ENCODE results near the gene TMPRSS3.

The TMPRSS3 gene

DNA sequence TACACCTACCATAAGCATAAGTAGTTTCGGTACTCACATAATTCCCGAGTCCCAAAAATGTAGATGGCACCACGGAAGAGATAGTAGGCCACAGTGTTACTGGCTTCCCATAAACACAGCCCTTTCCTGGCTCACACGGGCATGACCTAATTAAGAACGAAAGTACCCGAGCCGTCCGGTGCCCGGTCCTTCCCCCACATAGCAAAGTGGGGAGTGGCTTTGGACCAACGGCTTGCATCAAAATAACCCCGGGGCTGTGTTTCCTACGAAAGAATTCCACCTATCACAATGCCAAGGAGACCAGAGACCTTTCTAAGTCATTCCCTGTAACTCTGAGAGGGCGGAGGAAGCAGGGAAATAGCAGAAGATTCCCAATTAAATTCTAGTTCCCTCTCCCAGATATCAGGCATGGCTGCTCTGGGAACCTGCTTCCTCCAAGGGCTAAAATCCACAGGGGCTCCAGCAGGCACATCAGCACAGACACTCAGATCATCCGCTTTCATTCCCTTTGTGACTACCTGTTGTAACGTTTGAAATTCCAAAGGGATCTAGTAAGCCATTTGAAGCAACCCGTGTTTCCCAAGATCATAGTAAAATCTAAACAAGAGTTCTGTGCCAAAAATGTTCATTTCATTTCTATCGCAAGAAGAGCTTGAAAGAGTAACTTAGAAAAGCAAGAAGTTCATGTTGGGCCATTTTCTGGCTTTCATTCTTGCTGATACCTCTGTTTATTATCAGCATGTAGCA lies at the start of gene TMPRSS3:
TSS of gene TMPRSS3 (minus strand) at position 148 of the 747 bp plus-strand sequence. CDS start 635 bp downstream, outside the sequence.
- no peak for DNase-seq

DNA sequence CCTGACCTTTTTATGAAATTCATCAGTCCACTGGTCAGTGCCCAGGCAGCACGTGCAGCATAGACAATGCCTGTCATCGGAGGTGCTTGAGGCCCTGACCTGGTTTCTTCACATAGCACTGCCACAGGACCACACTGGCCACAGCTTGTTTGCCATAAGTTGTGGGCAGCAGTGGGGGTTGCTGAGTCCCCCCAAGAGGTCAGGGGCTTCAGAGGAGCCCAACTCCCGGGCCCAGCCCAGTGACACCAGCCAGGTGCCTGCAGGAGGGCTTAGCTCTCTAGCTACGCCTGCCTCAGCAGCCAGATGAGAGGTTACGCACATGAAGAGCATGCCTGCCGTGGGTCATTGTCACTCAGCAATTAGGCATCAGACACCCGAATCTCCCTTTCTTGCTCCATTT lies 49.5 kb upstream of the TMPRSS3 start:
- DNase-seq = no peak

DNA sequence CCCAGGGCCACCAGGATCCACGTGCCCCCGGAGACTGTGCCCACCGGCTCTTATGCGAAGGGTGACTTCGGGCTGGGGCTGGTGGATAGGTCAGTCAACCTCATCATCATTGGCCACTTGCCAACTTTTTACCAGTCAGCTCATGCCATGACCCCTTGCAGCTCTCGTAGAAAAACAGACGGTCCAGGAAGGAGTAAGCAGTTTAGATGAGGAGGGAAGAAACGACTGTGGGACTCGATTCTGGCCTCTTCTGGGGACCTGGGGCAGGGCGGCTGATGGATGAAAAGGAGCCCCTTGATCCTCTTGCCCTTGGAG lies 48.9 kb upstream of the TMPRSS3 start:
- DNase-seq = no peak

DNA sequence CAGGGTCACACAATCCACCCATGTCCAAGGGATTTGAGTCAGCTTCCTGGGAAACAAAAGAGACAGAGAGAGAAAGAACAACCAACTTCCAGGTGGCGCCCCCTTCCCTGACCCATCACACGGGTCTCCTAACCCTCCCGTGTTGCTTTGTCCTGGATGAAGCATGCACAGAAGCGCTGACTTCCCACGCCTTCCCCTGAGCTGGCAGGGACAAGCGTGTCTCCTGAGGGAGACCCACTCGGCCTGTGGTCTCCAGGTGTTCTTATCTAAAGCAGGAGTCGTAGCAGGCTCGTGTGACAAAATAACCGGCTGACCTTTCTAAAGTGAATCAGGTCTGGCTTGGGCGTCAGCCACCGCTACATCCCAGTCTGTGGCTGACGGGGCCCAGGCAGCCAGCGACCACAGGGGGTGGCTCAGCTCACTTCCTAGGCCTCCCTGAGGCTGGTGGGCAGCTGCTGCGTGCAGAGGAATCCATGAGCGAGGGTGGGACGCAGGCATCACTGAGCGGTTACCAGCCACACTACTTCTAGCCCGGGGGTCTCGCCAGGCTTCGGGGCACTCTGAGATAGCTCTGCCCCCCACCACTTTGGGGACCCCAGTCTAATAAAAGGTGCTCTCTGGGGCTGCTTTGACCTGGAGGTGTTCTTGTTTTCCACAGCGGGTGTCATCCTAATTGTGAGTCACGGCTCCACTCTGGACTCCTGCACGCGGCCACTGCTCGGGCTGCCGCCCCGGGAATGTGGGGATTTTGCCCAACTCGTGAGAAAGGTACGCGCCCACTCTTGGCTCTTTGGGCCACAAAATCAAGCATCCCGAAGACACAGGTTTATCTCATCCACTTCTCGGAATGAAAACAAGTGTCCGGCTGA lies 48.3 kb upstream of the TMPRSS3 start:
- no peak for DNase-seq

DNA sequence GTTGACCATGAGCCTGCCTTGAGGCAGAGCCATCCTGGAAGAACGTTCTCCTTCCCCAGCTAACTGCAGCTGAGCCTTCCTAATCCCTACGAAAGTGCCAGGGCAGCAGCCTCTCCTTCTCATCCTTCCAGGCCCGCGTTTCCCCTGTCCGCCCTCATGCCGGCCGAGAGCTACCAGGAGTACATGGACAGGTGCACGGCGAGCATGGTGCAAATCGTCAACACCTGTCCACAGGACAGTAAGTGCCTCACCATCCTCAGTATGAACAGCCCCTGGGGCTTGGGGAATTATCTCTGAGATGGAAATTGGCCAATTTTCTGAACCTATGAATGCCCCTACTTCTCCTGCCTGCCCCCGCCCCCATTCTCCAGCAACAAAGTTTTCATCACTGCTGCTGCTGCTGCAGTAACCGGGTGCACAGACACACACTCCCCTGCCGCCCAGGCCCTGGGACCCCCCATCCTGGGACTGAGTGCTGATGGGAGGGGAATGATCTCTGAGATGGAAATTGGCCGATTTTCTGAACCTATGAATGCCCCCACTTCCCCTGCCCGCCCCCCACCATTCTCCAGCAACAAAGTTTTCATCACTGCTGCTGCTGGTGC lies 47.4 kb upstream of the TMPRSS3 start:
- no peak for DNase-seq

DNA sequence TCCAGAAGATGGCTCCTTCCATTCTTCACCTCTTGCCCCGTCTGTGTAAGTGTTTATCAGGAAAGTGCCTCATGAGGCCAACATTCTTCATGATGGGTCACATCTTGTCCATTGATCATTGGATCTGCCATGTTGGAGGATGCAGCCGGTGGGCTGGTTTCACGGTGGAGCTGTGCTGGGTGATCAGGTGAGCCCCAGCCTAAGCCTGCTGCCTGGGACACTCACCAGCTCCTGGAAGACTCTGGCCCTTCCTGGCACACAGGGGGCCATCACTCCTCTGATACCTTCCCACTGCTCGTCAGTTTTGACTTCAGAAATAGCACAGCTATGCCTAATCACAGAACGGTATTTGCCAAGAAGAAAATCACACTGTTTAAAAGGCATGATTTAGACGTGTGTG lies 46.1 kb upstream of the TMPRSS3 start:
- no peak for DNase-seq

DNA sequence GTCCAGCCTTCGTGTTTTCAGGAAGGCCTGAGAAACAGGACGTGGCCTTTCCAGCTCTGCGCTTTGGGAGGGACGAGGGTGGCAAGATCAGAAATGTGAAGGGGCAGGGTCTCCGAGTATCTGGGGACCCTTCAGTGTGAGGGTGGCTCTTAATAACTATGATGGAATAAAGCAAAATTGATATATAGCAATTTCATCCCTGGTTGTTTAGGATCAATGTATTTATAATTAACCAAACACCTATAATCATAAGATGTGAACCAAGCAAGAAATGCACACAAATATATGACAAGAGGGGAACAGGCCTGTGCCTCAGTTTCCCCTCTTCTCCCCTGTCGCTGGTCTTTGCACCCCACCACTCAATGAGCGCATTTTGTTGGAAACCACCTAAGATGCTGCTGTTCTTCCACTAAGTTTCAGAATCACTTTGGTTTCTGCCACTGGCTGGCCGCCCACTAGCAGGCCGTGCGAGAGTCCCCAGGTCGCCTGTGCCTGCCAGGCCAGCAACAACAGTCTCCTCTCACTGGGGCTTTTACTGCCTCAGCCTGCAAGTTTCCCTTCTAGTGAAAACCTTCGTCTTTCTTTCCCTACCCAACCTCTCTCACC lies 44.4 kb upstream of the TMPRSS3 start:
- no peak for DNase-seq

DNA sequence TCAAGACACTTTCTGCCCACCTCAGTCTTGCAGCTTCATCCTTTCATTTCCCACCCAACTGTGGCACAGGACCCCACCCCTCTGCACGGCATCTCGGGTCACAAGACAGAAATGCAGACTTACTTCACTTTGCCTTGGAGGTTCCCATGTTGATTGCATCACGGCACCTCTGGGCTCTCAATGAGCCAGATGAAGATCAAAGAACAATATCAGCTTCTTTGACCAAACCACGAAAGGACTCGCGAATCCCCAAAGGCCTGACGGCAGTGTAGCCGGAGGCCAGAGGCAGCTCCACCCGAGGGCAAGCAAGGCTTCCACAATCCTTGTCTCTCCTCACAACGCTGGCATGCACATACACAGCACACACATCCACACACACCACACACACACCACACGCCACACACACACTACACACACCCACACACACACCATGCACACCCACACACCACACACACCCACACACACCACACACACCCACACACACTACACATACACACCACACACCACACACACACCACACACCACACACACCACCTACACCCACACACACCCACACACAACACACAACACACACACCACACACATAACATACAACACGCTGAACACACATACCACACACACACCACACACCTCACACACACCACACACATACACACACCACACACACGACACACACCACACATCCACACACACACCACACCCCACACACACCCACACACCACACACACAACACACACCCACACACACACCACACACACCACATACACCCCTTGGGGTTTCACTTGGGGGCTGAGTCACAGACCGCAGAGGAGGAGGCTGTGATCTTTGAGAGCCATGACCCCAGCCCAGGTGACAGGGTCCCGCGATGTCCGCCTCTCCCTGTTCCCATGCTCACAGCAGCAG lies 43.7 kb upstream of the TMPRSS3 start:
- no peak for DNase-seq

DNA sequence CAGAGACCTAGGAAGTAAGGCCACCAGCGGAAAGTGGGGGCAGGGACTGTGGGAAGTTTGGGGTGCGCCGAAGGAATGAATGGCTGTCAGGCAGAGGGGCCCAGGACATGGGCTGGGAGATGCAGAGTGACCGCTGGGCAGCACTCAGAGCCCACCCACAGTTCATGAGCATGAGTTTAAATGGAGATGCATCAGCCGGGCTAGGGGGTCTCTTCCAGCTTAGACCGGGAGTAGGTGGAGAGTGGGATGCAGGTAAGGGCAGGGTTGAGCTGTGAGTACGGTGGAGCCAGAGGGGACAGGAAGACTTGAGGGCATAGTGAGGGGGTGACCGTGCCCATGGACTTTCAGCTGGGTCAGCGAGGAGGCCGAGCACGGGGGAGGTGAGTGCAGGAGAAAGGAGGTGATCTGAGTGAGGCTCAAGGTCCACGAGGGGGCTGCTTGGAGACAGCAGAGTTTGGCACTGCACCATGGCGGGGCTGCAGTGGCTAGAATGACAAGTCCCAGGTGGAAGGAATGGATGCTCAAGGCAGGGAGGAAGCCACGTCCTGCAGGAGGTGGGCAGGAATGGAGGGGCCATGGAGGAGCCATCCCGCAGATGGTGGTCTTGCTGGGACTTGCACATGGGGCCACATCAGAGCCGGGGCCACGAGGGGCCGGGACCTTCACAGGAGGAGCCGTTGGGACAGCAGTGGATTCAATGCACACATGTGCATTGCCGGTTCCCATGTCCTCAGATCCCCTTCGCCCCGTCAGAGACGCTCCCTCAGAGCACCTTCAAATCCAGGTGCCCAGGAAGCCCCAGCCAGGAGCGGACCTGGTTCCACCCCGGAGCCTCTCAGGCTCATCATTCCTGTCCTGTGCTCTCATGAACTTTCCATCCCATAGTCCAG lies 42.7 kb upstream of the TMPRSS3 start:
- DNase-seq = no peak

DNA sequence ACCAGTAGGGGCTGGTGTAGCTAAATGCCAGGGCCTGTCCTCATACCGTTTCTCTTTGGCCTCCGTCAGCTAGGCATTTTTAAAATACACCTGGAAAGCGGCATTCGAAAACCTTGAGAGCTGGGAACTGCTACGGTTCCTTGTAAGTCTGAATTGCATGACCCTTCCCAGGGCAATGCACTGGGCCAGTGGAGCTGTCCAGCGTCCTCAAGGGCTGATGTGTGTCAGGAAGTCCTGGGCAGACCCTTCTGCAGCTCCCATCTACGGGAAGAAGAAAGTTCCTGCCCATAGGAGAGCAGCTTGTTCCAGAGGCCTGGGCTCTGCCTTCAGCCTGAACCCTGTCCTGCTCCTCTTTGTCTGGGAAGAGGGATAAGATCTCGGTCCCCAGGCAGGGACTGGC lies 41.9 kb upstream of the TMPRSS3 start:
- DNase-seq = no peak

DNA sequence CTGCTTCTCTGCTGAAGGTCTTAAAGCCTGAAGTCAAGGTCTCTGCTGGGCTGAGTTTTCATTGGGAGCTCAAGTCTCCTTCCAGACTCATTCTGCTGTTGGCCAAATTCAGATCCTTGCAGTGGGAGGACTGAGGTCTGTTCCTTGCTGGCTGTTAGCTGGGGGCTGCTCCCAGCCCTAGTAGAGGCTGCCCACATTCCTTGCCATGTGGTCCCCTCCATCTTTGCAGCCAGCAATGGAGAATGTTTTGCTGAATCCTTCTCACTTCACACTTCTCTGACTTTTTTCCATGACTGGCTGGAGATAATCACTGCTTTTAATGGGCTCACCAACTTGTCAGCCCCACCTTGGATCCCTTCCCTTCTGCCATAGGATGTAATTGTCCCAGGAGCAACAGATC lies 41.1 kb upstream of the TMPRSS3 start:
- DNase-seq = no peak

DNA sequence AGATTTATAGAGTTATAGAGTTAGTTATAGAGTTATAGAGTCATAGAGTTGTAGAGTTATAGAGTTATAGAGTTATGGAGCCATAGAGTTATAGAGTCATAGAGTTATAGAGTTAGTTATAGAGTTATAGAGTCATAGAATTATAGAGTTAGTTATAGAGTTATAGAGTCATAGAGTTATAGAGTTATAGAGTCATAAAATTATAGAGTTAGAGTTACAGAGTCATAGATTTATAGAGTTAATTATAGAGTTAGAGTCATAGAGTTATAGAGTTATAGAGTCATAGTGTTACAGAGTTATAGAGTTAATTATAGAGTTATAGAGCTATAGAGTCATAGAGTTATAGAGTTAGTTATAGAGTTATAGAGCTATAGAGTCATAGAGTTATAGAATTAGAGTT lies 40.0 kb upstream of the TMPRSS3 start:
- no peak for DNase-seq

DNA sequence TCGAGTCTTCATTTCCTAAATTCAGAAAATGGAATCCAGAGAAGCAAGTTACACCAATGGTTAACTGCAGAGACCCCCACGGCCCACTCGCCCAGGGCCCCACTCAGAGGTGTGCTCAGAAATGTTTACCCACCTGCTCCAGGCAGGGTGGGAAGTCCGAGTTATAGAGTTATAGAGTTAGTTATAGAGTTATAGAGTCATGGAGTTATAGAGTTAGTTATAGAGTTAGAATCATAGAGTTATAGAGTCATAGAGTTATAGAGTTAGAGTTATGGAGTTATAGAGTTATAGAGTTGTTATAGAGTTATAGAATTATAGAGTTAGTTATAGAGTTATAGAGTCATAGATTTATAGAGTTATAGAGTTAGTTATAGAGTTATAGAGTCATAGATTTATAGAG lies 39.5 kb upstream of the TMPRSS3 start:
- no peak for DNase-seq

DNA sequence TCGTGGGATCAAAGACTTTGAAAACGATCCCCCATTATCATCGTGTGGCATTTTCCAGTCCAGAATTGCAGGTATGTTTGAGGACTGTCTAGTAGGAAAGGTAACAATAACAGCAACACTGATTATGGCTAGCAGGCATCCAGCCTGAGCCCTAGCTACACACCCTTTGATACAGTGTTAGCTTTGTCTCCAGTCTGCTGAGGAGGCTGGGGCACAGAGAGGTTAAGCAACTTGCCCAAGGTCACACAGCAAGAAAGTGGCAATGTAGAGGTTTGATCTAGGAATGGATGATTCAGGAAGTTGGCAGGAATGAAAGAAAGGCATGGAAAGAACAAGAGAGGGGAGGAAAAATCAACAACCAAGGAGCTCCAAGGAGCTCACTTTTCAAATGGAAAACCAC lies 39.0 kb upstream of the TMPRSS3 start:
- no peak for DNase-seq

DNA sequence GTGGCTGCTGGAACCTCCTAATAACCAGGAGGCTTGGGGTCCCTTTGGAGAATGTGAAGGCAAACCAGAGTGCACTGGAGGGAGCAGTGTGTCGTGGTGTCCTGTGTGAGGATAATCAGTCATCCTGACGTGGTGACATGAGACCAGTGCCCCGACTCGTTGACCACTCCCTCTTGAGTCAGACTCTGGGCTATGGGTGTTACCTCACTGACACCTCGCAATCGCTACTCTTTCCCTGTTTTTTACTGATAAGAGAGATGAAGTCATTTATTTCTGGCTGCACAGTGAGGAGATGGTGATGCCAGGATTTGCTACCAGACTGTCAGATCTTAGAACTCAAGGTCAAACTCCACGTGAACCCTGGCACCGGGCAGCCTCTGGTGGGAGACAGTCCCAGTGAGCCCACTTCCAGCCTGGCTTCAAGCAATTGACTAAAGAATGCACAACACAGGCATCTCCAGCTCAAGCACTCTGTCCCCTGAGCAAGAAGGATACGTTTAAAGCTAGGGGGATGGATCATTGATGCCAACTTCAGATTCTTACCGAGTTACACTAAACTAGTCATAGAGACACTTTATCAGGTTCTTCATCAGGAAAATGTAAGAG lies 38.2 kb upstream of the TMPRSS3 start:
- no peak for DNase-seq

DNA sequence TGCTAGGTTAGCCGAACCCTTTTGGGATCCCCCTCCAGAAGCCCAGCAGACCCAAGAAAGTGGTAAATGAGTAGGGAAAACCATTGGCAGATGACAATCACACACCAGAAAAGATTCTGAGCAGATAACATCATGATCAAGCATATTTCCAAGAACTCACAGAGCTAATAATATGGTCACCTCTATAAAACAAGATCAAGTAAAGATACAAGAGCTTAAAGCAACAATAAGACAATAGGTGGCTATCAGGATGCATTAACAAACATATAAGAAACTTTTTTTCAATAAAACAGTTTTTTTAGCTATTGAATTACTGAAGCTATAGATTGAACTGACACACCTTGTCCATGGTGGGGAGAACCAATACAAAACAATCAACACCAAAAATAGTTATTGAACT lies 36.8 kb upstream of the TMPRSS3 start:
- no peak for DNase-seq

DNA sequence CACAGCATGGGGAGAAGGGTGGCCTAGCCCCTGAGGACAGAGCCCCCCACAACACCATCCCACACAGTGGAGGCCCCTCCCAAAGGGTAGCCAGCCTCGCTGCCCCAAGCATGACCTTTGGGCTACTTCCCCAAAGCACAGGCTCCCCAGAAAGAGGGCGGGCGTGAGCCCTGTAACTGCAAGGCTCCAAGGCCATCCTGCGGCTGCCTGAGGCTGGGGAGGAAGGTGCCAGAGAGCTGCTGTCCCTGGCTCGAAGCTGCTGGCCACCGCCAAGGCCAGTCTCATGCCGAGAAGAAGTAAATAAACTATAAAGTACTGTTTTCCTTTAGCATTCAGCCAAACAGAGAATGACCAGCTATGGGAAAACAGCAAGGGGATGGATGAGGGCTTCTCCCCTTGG lies 35.3 kb upstream of the TMPRSS3 start:
- no peak for DNase-seq

DNA sequence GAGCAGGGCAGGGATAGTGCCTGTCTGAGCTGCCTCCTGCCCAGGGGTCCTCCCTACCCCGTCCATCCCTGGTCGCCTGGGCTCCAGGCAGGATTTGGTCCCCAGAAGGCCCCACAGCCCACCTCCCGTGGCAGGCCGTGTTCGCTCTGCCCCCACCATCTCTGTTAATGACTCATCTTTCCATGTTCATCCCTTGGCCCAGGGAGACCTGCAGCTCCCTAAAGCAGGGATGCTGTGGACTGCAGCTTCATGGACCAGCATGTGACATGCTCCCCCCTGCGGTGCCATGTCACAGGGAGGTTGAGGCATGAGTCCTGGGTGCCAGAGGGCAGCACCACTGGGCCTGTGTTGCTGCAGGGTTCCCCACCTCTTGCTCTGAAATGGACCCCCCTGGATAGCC lies 34.7 kb upstream of the TMPRSS3 start:
- DNase-seq = no peak

DNA sequence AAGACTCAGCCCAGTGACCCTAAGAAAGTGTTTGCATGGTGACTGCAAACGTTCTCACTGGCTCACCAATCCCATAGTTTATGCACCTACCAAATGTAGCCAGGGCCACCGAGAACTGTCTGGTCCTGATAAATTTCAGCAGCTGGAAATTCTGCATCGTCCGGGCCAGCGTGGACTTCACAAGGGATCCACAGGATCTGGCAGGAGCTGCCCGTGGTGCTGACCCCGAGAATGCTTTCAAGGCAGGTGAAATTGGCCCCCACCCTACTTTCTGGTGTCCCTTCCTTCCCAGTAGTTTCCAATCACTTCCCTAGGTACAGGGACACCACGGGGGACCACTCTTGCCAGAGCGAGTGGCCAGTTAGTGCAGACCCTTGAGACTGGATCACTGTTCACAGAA lies 34.0 kb upstream of the TMPRSS3 start:
- DNase-seq = no peak

DNA sequence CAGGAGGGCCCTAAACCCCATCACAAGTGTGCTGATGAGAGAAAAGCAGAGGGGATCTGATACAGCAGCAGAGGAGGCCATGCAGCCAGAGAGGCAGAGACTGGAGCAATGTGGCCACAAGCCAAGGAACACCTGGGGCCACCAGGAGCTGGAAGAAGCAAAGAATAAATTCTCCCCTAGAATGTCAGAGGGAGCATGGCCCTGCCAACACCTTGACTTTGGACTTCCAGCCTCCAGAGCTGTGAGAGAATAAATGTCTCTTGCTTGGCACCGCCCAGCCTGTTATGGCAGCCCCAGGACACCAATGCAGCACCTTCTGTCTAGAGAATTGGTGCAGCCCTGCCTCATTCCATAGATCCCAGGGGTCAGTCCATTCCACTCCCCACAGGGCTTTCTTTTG lies 33.2 kb upstream of the TMPRSS3 start:
- no peak for DNase-seq

DNA sequence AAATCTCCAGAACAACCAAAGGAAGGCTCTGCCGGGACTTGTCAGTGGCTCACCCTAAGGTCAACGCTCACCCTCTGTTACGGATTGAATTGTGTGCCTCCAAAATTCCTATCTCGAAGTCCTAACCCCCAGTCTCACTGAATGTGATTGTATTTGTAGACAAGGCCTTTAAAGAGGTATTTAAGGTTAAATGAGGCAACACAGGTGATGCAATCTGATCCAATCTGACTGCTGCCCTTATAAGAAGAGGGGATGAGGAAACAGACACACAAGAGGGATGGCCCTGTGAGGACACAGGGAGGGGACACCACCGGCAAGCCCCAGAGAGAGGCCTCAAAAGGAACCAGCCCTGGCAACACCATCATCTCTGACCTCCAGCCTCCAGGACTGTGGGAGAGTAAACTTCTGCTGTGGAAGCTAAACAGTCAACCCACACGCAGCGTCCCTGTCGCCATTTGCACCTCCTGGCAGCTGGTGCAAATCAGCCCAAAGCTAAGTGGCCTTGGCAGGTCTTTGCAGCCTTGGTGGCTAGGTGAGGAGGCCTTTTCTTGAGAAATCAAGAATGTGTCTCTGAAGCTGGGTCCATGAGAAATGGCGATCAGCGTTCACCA lies 32.1 kb upstream of the TMPRSS3 start:
- no peak for DNase-seq
